Ovary (tissue), 9 donors: ENCODE measurements around the gene OR2J2. TPM values are rescaled to one million over a fixed set of nuclear protein-coding genes. Genes with fewer than 3 reads are reported as not detected.
"Not testable (repeated sequence)": the region's sequence is repeated elsewhere in the genome, so short reads cannot be mapped to it uniquely, and the experiment has no call there.

Experiments
- DNase-seq, 5 donors: peaks; one replicate each; pipeline ENCODE4 v3.0.0-alpha.2; 2019 to 2020
- H3K27ac ChIP-seq, 2 donors: fragments of 200-600 bp; one replicate each; pipeline versions ENCODE4 v1.5.1 to v1.8.0; 2019 to 2022
- H3K27me3 ChIP-seq: fragments of 200-600 bp; one replicate; pipeline ENCODE4 v1.8.0; 2022
- H3K36me3 ChIP-seq: fragments of 200-600 bp; sonication (generic); one replicate; pipeline ENCODE4 v1.5.1; 2019
- H3K4me1 ChIP-seq: one replicate; pipeline ENCODE4 v1.8.1; 2013; ENCODE audit warnings: mild to moderate bottlenecking, moderate library complexity; ENCODE audit not compliant: insufficient read depth
- H3K4me3 ChIP-seq: fragments of 200-600 bp; sonication (generic); one replicate; pipeline ENCODE4 v1.5.1; 2017
- H3K9me3 ChIP-seq, 2 donors: fragments of 200-600 bp in 1 of 2; sonication (generic) in 1 of 2; one replicate each; pipeline versions ENCODE4 v1.5.1 to v1.8.1; 2013 to 2019; ENCODE audit warnings: mild to moderate bottlenecking in 1 of 2, moderate library complexity in 1 of 2
- CTCF ChIP-seq, 3 donors: fragments of 450-650 bp in 2 of 3; fragments of 200-600 bp in 1 of 3; IDR thresholded peaks; one replicate each; pipeline versions ENCODE4 v1.5.1 to v1.8.0; 2016 to 2022; ENCODE audit warnings: antibody characterized with exemption in 3 of 3, mild to moderate bottlenecking in 1 of 3
- EP300 ChIP-seq: sonication (generic); formaldehyde crosslinking; IDR thresholded peaks from one replicate; pipeline ENCODE4 v1.6.1; 2017; ENCODE audit warnings: antibody characterized with exemption
- POLR2A ChIP-seq: fragments of 450-650 bp; IDR thresholded peaks from one replicate; pipeline ENCODE4 v1.6.1; 2017; ENCODE audit warnings: antibody characterized with exemption, mild to moderate bottlenecking, moderate library complexity
- WGBS, 3 donors: extraction: QIAGEN DNeasy Blood & Tissue Kit in 1 of 3; methylation state at CpG; one replicate each; pipeline versions ENCODE4 v1.1.5 to v1.1.7; 2013 to 2017; 5-methylcytosine and 5-hydroxymethylcytosine counted together
- intact Hi-C, 4 donors: fragments of 100-400 bp; cut with DNase I; formaldehyde crosslinking; loops; one replicate each; pipeline versions ENCODE4 v1.11.0 to v1.15.1; 2022 to 2023
- polyA plus RNA-seq, 2 donors: library from polyadenylated mRNA; stranded (reverse); fragments of 200-250 nt in 1 of 2; fragments of 350-450 nt in 1 of 2; fragmentation: Illumina TruSeq in 1 of 2; extraction: RNeasy Lipid Tissue Mini Kit (QIAGEN cat#74804) in 1 of 2; gene quantifications; one replicate each; pipeline ENCODE4 v1.2.3, GENCODE V29; 2013 to 2014
- total RNA-seq, 7 donors: library from RNA; depleted of rRNA in 2 of 7; stranded (reverse); fragments of >200 nt in 2 of 7; fragmentation: NEBNext Ultra II Directional in 3 of 7; extraction: Animal tissue kit (Norgen Biotek cat#: 25700) in 3 of 7; gene quantifications; one replicate each; pipeline versions ENCODE4 v1.1.0 to v1.2.4, GENCODE V29; 2016 to 2023
- donor health status: DM: no; HTN: no; CAD: no; lungs with moderate emphysema.
- donor health status: DM: no; HTN: no; CAD: no.
- donor health status: Bipolar disorder and iron deficiency.
- donor health status: DM: yes; HTN: yes; CAD: no.
- donor health status: DM: no; HTN: no; CAD: no.
- donor health status: DM: yes; HTN: yes; CAD: no.

OR2J2 gene
- total and polyA plus RNA-seq, 9 donors: 0.15 to 0.23 TPM; not detected in 7

GRCh38 chr6:29141606-29142005 lies 29.1 kb upstream of the OR2J2 start:
- Histone ChIP-seq H3K27me3 (no peaks in the 10 kb centered on the region), H3K4me1 (no peaks in the 10 kb centered on the region), H3K4me3 (no peak overlapping the region), H3K9me3 (peaks cover 0 to 2% of the 10 kb centered on the region in 2 donors), H3K36me3 (no peaks in the 10 kb centered on the region), H3K27ac (no peak overlapping the region)
- intact Hi-C loops: loop anchor here in 1 of 4 donors (5.0 kb wide), 1 partner anchor 94 kb away; the partner anchor contains the start of gene OR2W1
- TF ChIP-seq EP300 (no peak), CTCF (IDR thresholded peaks at IDR 0.05) (no peak), POLR2A (no peak)
- WGBS, 3 donors: 89 to 94% (median 93%) methylated on average over 1 of the region's 1 CpG
- no peak for DNase-seq

- intact Hi-C loops: loop anchor here in 1 of 4 donors (5.0 kb wide), 1 partner anchor 95 kb away; the partner anchor contains the start of gene OR2W1
- no peak overlapping the region for H3K27ac ChIP-seq
- H3K36me3 ChIP-seq: no peaks in the 10 kb centered on the region
- H3K9me3 ChIP-seq: peaks cover 0 to 2% of the 10 kb centered on the region in 2 donors
- H3K4me1 ChIP-seq: no peaks in the 10 kb centered on the region
- DNase-seq: no peak
- TF ChIP-seq CTCF (IDR thresholded peaks at IDR 0.05) (no peak), EP300 (no peak), POLR2A (no peak)
- H3K4me3 ChIP-seq: no peak overlapping the region
- no peaks in the 10 kb centered on the region for H3K27me3 ChIP-seq
Measured at GRCh38 chr6:29142309-29142708, 28.4 kb upstream of the OR2J2 start.

GRCh38 chr6:29146179-29146578 lies 24.5 kb upstream of the OR2J2 start:
- no peak for DNase-seq
- intact Hi-C loops: no loop called here
- Histone ChIP-seq H3K9me3 (peaks cover 0 to 2% of the 10 kb centered on the region in 2 donors), H3K27me3 (no peaks in the 10 kb centered on the region), H3K27ac (no peak overlapping the region), H3K4me1 (no peaks in the 10 kb centered on the region), H3K36me3 (no peaks in the 10 kb centered on the region), H3K4me3 (no peak overlapping the region)
- 46 to 55% (median 51%) methylated on average over 2 of the region's 2 CpGs for WGBS, 3 donors
- TF ChIP-seq EP300: no peak
- no peak for TF ChIP-seq CTCF (IDR thresholded peaks at IDR 0.05)
- TF ChIP-seq POLR2A: no peak

GRCh38 chr6:29147074-29147473 lies 23.6 kb upstream of the OR2J2 start:
- no peak for TF ChIP-seq EP300
- Histone ChIP-seq H3K4me1 (no peaks in the 10 kb centered on the region), H3K36me3 (no peaks in the 10 kb centered on the region), H3K27ac (no peak overlapping the region), H3K27me3 (no peaks in the 10 kb centered on the region), H3K4me3 (no peak overlapping the region), H3K9me3 (peaks cover 0 to 2% of the 10 kb centered on the region in 2 donors)
- intact Hi-C loops: no loop called here
- WGBS, 3 donors: 75 to 84% (median 83%) methylated on average over 3 of the region's 3 CpGs
- DNase-seq: no peak

GRCh38 chr6:29149444-29149843 lies 21.3 kb upstream of the OR2J2 start:
- intact Hi-C loops: not testable (repeated sequence)
- WGBS, 3 donors: 73 to 78% (median 75%) methylated on average over 3 of the region's 3 CpGs

More at GRCh38 chr6:29149444-29149843, 21.3 kb upstream of the OR2J2 start:
- not testable (repeated sequence) for H3K4me1 ChIP-seq, H3K9me3 ChIP-seq, H3K27me3 ChIP-seq, H3K27ac ChIP-seq, H3K4me3 ChIP-seq, H3K36me3 ChIP-seq, DNase-seq
